ENCODE data around the gene SIGMAR1.

GRCh38 chr9:34647084-34647403, 9.5 kb upstream of the SIGMAR1 start:
- TF ChIP-seq CTCF (IDR thresholded peaks at IDR 0.05; ENCODE audit: poor library complexity) (no peak), EZH2phosphoT487 (IDR thresholded peaks at IDR 0.05; ENCODE audit: low read depth, severe bottlenecking, unreplicated experiment) (no peak)
